A549 (cell line): ENCODE data around the gene MAGOH.
A peak's percentile ranks its signal among the peaks of the same experiment; 100 is the strongest.

Experiments
- BHLHE40 ChIP-seq: IDR thresholded peaks from 2 replicates; pipeline ENCODE4 v1.6.1; 2012; ENCODE audit warnings: low read depth, low read length, inconsistent platforms
- MYC ChIP-seq: IDR thresholded peaks from 2 replicates; pipeline ENCODE4 v1.6.1; 2012; ENCODE audit warnings: mild to moderate bottlenecking, inconsistent platforms, low read length, improper control_type of control experiment, borderline replicate concordance
- POLR2A ChIP-seq: IDR thresholded peaks from 2 replicates; pipeline ENCODE4 v1.6.1; 2012; ENCODE audit warnings: mild to moderate bottlenecking, low read length
- RAD21 ChIP-seq, 2 experiments: fragments of >200 bp in 1 of 2; sonication (Bioruptor Twin) in 1 of 2; formaldehyde crosslinking in 1 of 2; IDR thresholded peaks in 1 of 2; conservative IDR thresholded peaks in 1 of 2; 2 replicates in 1 of 2; 3 replicates in 1 of 2; pipeline ENCODE4 v1.6.1; 2012 to 2018; ENCODE audit warnings: inconsistent platforms in 1 of 2
- RARB ChIP-seq: fragments of 250-450 bp; sonication (Bioruptor Pico); IDR thresholded peaks from 2 replicates; pipeline ENCODE4 v1.8.0; 2021; ENCODE audit warnings: mild to moderate bottlenecking, moderate library complexity
- TF ChIP-seq, protein P1 (sequence below): fragments of >200 bp; sonication (Bioruptor Twin); formaldehyde crosslinking; IDR thresholded peaks from 3 replicates; pipeline ENCODE4 v1.5.1; 2016
- TF ChIP-seq, protein P2 (sequence below): fragments of >200 bp; sonication (Bioruptor Twin); formaldehyde crosslinking; IDR thresholded peaks from 3 replicates; pipeline ENCODE4 v1.6.1; 2016
- TF ChIP-seq, protein P3 (sequence below): fragments of 150-350 bp; IDR thresholded peaks from 2 replicates; pipeline ENCODE4 v1.6.1; 2014; ENCODE audit warnings: low read depth, mild to moderate bottlenecking, low read length

DNA sequence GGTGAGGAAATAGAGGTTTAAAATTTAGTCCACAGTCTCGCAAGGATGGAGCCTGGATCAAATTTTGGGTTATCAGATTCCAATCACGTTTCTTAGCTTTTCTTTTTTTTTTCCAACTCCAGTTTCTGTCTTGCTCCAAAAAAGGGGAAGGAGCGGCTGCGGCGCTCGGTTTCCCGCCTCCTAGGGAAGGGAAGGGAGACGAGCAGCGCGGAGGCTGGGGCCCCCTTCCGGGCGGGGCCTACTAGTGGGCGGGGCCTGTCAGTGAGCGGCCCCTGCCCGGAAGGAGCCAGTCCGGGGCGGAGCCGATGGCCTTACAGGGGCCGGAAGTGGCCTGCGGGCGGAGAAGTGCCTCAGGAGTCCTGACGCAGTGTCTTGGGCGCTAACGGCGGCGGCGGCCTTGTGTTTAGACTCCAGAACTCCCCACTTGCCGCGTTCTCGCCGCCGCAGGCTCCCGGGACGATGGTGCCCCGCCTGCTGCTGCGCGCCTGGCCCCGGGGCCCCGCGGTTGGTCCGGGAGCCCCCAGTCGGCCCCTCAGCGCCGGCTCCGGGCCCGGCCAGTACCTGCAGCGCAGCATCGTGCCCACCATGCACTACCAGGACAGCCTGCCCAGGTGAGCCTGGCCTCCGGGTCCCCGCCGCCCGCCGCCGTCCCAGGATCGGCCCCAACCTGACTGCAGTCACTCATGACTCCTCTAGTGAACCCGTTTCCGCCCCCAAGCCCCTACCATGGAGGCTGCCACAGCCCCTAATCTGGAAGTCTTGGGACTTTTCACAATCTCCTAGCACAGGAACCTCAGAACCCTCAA lies 41.6 kb downstream of the MAGOH start, which contains the start of gene CPT2:
- TF ChIP-seq, protein P1, sequence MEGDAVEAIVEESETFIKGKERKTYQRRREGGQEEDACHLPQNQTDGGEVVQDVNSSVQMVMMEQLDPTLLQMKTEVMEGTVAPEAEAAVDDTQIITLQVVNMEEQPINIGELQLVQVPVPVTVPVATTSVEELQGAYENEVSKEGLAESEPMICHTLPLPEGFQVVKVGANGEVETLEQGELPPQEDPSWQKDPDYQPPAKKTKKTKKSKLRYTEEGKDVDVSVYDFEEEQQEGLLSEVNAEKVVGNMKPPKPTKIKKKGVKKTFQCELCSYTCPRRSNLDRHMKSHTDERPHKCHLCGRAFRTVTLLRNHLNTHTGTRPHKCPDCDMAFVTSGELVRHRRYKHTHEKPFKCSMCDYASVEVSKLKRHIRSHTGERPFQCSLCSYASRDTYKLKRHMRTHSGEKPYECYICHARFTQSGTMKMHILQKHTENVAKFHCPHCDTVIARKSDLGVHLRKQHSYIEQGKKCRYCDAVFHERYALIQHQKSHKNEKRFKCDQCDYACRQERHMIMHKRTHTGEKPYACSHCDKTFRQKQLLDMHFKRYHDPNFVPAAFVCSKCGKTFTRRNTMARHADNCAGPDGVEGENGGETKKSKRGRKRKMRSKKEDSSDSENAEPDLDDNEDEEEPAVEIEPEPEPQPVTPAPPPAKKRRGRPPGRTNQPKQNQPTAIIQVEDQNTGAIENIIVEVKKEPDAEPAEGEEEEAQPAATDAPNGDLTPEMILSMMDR: no peak
- TF ChIP-seq RARB (CRISPR knock-in tag) (no peak), RAD21 (conservative IDR thresholded peaks at IDR 0.05 in 1 of 2, IDR thresholded peaks at IDR 0.05 in 1 of 2) (no peak), BHLHE40 (no peak), POLR2A (peak; percentile 83), MYC (no peak)
- TF ChIP-seq, protein P2, sequence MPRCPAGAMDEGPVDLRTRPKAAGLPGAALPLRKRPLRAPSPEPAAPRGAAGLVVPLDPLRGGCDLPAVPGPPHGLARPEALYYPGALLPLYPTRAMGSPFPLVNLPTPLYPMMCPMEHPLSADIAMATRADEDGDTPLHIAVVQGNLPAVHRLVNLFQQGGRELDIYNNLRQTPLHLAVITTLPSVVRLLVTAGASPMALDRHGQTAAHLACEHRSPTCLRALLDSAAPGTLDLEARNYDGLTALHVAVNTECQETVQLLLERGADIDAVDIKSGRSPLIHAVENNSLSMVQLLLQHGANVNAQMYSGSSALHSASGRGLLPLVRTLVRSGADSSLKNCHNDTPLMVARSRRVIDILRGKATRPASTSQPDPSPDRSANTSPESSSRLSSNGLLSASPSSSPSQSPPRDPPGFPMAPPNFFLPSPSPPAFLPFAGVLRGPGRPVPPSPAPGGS: peak; percentile 61; the same call in 1 of the 3 replicates
- TF ChIP-seq, protein P3, sequence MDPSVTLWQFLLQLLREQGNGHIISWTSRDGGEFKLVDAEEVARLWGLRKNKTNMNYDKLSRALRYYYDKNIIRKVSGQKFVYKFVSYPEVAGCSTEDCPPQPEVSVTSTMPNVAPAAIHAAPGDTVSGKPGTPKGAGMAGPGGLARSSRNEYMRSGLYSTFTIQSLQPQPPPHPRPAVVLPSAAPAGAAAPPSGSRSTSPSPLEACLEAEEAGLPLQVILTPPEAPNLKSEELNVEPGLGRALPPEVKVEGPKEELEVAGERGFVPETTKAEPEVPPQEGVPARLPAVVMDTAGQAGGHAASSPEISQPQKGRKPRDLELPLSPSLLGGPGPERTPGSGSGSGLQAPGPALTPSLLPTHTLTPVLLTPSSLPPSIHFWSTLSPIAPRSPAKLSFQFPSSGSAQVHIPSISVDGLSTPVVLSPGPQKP: no peak
